HG03045 (cell line): ENCODE measurements around the gene INCENP.
"Not testable (repeated sequence)": the region's sequence is repeated elsewhere in the genome, so short reads cannot be mapped to it uniquely, and the experiment has no call there.

Experiments
- ATAC-seq: cut with Tn5 transposase; IDR thresholded peaks from one replicate; pipeline ENCODE4 v1.9.1; 2021; ENCODE audit warnings: mild to moderate bottlenecking, moderate library complexity; ENCODE audit not compliant: unreplicated experiment

Gene INCENP

DNA sequence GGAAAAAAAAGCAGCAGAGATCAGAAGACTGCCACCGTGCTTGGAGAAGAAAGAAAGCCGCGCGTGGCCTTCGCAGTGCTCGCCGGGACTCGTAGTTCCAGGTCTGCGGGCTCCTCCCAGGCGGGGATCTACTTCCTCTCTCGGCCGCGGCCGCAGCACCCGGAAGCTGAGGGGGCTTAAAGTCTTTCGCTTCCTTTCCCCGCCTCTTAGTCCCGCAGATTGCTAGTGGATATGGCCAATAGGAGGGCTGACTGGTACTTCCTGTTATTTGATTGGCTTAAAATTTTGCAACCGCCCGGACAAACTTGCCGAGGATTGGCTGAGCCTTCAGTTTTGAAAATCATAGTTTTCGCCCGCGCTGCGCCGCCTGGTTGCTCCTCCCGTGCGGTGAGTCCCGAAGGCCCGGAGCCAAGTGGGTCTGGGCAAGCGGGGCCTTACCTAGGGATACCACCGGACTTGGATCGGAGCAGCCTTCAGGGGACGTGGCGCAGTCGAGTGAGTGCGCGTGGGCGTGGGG, at the start of gene INCENP:
Gene INCENP (plus strand): TSS at position 343 of the 517 bp plus-strand sequence. CDS start 4,151 bp downstream, outside the sequence.
- peak; percentile 89 for ATAC-seq

DNA sequence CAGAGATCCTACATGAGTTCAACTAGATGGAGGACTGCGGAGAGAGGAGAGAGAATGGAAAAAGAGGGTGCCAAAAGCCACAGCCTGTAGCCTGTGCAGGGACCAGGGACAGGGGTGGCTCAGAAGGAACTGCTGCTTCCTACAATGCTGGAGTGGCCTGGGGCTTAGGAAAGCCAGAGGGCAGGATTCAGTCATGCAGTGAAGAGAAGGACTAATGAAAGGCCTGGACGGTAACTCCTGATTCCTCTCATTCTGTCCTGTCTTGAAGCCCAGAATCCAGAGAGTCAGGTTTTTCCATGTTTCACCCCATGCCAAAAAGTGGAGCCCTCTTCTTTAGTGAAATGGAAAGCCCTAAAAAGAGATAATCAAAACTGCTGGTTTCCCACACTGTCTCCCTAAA, 48.4 kb upstream of the INCENP start:
- ATAC-seq = no peak

DNA sequence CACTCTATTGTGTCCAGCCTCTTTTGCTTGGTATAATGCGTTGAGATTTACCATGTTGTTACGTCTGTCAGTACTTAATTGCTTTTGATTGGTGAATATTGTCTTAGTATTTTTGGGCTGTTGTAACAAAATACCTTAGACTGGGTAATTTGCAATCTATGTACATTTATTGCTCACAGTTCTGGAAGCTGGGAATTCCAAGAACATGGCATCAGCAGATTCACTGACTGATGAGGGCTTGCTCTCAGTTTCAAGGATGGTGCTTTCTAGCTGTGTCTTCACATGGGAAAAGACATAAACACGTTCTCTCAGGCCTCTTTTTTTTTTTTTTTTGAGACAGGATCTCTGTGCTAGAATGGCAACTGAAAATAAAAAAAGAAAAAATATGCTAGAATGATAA, 46.7 kb upstream of the INCENP start:
- no peak for ATAC-seq

DNA sequence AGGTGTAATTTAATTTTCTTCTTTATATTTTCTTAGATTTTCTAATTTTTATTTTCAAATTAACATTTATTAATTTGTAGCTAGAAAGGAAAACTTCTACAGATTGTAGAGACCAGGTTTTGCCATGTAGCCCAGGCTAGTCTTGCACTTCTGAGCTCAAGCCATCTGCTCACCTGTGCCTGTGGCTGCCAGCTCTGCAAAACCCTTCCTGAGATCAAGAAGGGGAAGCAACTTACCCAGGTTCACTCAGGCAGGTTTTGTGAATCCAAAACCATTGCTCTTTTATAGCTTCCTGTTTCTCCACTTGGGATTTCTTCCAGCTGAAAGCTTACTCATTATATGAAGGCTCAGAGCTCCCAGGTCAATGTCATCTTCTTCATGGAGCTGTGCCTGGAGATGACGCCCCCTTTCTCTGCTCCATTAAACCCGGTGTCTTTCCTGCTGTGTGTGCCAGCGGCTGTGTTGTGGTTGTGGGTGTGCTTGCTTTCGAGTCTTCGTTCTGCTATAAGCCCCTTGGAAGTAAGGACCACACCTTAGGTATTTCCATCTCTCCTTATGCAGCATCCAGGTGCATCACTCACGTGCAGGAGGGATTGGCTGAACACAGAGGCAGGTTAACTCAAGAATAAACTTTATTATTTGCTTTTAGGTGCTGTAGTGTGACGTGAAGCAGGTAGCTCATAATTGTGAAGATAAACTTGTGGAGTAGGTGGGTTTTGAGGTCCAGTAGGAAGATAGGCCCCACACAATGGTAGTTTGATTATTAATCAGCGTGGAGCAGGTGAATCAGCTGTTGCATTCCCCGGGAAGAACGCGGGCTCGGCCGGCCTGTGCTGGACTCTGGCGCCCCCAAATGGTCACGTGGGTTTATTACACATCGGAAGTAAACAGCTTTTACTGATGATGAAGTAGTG, 42.2 kb upstream of the INCENP start:
- ATAC-seq = no peak

DNA sequence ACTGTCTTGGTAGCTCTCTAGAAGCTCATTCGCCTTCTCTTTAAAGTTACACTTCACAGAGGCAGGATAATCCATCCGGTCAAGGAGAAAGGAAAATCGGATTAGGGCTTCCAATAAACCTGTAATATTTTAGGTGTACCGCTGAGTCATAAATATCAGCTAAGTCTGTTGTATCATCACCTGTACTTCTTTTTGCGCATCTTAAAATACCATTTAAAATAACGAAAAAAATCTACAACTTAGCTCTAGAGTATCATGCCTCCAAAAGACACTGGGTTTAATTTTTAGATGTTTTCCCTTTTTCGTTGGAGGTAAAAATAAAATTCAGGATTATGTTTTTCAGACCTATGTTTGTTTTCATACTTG, 41.5 kb upstream of the INCENP start:
- ATAC-seq = no peak

DNA sequence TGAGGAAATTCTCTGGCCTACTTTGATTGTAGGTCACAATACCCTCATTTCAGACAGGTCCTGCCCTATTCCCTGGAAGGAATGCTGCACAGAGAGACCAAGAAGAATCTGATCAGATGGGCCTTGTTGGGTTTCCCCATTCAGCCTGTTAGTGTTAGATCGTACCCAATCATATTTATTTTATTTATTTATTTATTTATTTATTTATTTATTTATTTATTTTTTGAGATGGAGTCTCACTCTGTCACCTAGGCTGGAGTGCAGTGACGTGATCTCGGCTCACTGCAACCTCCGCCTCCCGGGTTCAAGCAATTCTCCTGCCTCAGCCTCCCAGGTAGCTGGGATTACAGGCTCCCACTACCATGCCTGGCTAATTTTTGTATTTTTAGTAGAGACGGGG, 39.0 kb upstream of the INCENP start:
- ATAC-seq = not testable (repeated sequence)

DNA sequence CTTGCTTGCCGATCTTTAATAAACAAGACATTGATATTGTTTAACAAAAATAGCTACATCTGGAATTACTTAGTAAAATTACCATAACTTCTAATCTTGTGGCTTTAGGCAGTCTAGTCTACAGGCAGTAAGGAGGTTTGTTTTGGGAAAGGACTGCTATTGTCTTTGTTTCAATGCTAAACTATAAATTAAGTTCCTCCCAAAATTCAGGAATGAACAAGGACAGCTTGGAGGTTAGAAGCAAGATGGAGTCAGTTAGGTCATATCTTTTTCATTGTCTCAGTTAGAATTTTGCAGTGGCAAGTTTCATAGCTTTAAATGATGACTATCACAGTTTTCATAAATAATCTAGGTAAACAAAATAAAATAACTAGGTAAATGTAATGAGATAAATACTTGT, 36.1 kb upstream of the INCENP start:
- no peak for ATAC-seq

DNA sequence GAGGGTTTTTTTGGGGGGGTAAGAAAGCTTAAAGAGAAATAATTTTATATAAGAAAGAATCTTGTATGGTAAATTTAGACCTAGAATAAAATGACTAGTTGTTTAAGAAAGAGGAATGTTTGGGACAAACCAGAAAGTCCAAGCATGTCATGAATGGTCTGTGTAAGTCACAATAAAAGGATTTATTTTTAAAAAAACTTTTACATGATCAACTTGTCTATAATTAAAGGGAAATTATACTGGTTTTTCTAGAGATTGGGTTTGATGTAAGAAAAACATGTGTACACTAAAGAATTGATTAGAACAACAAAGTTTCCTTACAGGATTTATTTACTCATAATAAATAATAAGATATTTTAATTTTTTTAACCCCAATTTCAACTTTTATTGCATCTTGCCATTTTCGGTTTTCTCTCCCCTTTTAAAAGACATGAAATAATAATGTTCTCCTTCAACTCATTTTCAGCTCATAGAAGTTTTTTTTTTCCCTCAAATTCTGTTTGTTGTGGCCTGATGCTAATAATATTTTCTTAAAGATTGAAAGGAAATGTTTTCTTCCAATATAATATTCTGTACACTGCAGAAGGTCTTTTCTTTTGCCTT, 35.4 kb upstream of the INCENP start:
- ATAC-seq = no peak

DNA sequence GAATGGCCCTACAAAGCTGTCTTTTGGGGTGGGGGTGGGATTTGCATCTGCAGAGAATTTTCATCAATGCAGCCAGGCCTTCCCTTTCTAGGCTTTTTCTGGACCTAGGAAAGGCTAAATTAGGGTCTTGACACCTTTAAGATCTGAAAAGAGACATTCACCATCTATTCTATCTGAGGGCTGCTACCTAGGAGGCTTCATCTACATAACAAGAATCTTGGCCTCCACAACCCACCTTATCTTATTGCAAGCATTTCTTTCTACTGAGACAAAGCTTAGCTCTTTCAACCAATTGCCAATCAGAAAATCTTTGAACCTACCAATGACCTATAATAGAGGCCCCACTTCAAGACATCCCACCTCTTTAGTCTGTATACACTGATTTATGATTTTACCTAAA, 20.7 kb upstream of the INCENP start:
- no peak for ATAC-seq

DNA sequence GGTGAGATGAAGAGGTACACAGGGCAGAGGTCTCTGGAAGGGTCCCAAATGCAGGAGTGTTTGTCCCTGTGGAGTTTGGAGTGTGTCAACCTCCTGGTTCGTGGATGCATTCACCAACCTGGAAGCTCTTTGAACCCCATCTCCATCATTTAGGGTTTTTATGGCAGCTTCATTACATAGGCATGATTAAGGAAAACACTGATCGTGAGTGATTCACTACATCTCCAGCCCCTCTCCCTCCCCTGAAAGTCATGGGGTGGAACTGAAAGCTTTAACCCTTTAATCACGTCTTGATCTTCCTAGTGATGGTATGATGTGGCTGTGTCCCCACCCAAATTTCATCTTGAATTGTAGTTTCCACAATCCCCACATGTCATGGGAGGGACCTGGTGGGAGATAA, 19.8 kb upstream of the INCENP start:
- ATAC-seq = no peak

DNA sequence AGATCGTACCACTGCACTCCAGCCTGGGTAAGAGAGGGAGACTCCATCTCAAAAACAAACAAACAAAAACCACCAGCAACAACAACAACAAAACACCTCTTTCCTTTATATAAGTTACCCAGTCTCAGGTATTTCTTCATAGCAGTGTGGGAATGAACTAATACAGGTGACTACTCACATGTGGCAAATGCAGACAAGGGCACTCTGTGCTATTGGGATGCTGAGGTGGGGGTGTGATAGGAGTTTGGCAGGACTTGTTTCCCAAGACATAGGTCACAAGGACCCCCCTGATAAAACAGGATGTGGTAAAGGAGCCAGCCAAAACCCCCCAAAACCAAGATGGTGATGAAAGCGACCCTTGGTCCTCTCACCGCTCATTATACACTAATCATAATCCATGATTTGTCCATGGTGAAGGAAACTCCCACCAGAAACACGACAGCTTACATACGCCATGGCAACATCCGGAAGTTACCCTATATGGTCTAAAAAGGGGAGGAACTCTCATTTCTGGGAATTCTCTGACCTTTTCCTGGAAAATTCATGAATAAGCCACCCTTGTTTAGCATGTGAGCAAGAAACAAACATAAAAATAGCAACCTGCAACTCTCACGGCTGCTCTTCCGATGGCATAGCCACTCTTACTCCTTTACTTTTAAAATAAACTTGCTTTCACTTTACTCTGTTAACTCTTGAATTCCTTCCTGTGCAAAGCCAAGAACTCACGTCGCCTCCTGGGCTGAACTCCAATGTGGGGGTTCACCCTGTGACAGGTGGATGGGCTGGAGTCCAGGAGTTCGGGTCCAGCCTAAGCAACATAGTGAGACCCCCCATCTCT, 18.8 kb upstream of the INCENP start:
- ATAC-seq = no peak

DNA sequence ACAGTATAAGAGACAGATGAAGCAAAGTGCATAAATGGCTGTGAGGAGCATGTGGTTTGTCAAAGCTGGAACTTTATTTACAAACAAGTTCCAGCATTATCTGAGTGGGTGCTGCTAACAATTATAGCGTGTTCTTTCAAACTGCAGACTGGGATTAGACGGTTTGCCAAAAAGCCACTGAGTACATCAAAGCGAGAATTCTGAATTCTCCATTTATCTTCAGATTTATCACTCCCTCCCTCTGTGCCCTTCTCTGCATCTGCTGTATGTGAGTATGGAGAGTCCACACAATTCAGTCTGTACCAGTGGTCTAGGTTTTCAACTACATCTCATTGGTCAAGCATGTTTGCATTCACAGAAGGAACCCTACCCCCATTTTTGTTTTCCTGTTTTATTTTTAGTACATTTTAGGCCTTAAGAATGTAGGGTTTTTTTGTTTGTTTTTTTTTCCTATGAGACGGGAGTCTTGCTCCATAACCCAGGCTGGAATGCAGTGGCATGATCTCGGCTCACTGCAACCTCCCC, 18.1 kb upstream of the INCENP start:
- ATAC-seq = no peak

DNA sequence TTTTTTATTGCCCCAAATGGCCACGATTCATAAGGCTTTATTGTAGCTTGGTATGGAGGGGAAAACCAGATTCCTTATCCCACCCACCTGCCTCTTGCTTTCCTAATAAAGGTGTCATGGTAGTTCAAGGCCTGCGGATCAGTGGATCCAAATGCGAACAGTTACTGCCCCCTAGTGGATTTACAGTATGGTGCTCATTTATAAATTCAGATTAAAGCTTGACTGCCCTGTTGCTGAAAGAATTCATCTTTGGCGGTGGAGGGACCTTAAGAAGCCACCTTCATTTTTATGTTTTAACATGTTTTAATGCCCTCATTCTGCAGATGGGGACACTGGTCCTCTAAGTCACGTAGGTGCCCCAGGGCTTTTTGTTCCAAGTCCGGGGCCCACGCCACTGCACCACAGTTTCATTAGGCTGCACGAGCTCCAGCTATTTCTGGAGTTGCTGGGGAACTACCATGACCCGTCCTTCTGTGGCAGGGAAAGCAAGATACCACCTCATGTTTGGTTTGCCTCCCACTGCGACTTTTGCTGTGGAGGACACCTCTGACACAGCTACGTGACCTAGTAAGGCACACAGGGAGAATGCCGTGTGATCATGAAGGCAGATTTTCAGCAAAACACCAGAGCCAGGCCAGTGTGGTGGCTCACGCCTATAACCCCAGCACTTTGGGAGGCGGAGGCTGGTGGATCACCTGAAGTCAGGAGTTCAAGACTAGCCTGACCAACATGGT, 15.6 kb upstream of the INCENP start:
- ATAC-seq = no peak

DNA sequence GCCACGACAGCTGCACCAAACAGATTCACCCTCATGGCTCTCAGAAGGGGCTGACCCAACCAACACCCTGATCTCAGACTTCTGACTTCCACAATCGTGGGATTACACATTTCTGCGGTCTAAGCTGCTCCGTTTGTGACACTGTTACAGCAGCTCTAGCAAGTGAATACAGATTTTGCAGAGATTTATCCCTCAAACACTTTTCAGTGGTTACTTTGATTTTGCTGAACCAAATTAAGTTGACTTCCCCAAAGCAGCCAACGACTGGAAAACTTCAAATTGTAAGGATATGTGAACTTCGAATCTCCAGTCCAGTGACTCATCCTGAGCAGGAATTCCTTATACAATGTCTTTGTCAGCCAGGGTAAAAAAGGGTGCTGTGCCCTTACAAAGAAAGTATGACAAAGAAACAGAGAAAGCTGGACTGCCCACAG, 14.8 kb upstream of the INCENP start:
- no peak for ATAC-seq

DNA sequence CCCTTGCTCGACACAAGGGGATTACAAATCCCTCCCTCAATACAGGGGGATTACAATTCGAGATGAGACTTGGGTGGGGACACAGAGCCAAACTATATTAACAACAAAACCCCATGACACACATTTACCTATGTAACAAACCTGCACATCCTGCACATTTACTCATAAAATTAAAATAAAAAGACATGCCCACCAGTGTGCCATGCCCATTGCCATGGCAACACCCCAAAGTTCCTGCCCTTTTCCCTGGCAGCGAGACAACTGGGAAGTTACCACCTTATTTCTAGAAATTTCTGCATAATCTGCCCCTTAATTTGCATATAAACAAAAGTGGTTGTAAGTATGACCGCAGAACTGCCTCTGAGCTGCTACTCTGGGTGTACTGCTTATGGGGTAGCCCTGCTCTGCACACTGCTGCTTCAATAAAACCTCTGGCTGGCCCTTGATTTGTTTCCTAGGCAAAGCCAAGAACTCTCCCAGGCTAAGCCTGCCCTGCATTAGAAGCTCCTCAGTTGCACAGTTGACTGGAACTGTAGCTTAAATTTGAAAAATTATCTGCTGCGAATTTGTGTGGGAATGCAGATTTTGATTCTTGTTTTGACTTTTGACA, 8.6 kb upstream of the INCENP start:
- ATAC-seq = no peak

DNA sequence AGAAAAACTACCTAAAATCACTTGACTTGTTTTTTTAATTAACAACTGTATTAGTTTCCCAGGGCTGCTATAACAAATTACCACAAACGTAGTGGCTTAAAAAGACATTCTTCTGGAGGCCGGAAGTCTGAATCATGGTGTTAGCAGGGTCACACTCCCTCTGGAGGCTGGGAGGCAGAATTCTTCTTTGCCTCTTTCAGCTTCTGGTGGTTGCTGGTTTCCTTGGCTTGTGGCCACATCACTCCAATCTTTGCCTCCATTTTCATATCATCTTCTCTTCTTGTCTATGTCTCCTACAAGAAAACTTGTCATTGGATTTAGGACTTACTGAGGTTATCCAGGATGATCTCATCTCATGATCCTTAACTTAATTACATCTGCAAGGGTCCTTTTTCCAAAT, 7.4 kb upstream of the INCENP start:
- ATAC-seq = no peak

DNA sequence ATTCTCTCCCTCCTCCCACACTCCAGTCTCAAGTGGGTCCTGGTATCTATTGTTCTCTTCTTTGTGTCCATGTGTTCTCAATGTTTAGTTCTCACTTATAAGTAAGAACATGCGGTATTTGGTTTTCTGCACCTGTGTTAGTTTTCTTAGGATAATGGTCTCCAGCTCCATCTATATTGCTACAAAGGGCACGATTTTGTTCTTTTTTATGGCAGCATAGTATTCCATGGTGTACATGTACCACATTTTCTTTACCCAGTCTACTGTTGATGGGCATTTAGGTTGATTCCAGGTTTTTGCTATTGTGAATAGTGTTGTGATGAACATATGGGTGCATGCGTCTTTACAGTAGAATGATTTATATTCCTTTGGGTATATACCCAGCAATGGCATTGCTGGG, 4.2 kb upstream of the INCENP start:
- ATAC-seq = no peak

DNA sequence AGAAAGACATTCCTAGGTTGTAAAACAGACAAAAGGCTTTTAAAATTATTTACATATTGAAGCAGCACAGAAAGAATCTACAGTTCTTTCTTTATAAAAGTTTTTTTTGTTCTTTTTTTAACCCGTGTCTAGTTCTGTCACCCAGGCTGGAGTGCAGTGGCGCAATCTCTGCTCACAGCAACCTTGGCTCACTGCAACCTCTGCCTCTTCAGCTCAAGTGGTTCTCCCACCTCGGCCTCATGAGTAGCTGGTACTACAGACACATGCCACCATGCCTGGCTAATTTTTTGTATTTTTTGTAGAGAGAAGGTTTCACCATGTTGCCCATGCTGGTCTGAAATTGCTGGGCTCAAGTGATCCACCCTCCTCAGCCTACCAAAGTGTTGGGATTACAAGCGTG, 3.8 kb upstream of the INCENP start:
- ATAC-seq = no peak

DNA sequence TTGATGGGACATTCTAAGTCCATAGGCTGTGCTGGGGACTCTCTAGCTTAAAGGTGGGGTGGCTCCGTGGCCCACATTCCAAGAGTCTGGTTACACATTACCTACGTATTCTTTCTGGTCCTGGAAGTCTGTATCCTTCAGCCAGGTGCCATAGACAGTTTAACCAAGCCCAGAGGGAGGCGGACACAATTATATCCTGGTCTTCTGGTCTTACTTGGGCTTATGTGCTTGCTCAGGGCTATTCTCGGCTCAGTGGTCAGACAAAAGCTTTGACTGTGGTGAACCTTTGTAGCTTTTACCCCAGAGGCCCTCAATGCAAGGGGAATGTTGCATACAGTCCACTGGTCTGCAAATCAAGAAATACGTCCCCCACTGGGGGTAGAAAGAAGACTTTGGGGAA, 3.4 kb upstream of the INCENP start:
- ATAC-seq = no peak

DNA sequence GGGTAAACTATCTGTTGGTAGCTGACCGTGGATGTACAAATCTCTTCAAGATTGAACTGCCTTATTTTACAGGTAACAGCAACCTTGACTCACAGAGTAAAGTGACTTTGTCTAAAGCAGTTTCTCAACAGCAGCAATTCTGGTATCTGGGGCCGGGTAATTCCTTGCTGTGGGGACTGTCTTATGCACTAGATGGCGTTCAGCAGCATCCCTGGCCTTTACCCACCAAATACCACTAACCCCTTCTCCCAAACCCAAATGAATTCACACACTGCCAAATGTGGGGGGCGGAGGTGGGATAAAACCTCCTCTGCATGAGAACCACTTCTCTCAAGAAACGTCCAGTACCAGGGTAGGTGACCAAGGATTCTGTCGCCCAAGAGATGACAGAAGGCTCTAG, 1.7 kb upstream of the INCENP start:
- no peak for ATAC-seq
